Kidney (tissue), 14 donors: ENCODE measurements around the gene TSPAN14. TPM values are rescaled to one million over a fixed set of nuclear protein-coding genes. Genes with fewer than 3 reads are reported as not detected.

Source experiments
- DNase-seq, 5 donors: peaks; one replicate each; pipeline ENCODE4 v3.0.0-alpha.2; 2013 to 2020
- FAIRE-seq: peaks from 2 replicates; lab custom pipeline; 2012; peaks lifted over from hg19 to GRCh38; lab: Jason Lieb, UNC
- H3K27ac ChIP-seq, 2 donors: one replicate each; pipeline ENCODE4 v1.7.0; 2013; ENCODE audit warnings: low read depth in 2 of 2, low read length in 2 of 2, inconsistent platforms in 1 of 2
- H3K27me3 ChIP-seq: one replicate; pipeline ENCODE4 v1.7.1; 2013; ENCODE audit warnings: low read length, inconsistent platforms; ENCODE audit not compliant: control insufficient read depth, insufficient read depth
- H3K36me3 ChIP-seq, 3 donors: one replicate each; pipeline versions ENCODE4 v1.7.0 to v1.7.1; 2013; ENCODE audit warnings: low read length in 3 of 3, control low read depth in 1 of 3, inconsistent platforms in 1 of 3; ENCODE audit not compliant: insufficient read depth in 3 of 3, control insufficient read depth in 2 of 3
- H3K4me1 ChIP-seq, 3 donors: one replicate each; pipeline versions ENCODE4 v1.7.0 to v1.7.1; 2013; ENCODE audit warnings: low read length in 3 of 3, inconsistent platforms in 1 of 3, low read depth in 1 of 3; ENCODE audit not compliant: control insufficient read depth in 2 of 3, insufficient read depth in 2 of 3
- H3K4me3 ChIP-seq, 3 donors: one replicate each; pipeline versions ENCODE4 v1.7.0 to v1.8.1; 2013; ENCODE audit warnings: low read length in 3 of 3, control low read depth in 1 of 3, inconsistent platforms in 1 of 3
- H3K9ac ChIP-seq, 3 donors: one replicate each; pipeline versions ENCODE4 v1.7.0 to v1.7.1; 2013; ENCODE audit warnings: low read length in 3 of 3, control low read depth in 1 of 3, inconsistent platforms in 1 of 3
- H3K9me3 ChIP-seq, 3 donors: one replicate each; pipeline versions ENCODE4 v1.7.0 to v1.7.1; 2013; ENCODE audit warnings: low read length in 3 of 3, control low read depth in 1 of 3, inconsistent platforms in 1 of 3; ENCODE audit not compliant: control insufficient read depth in 2 of 3, insufficient read depth in 1 of 3
- CTCF ChIP-seq: IDR thresholded peaks from 3 replicates; pipeline ENCODE4 v1.5.1; 2012; ENCODE audit warnings: mild to moderate bottlenecking, moderate library complexity, borderline replicate concordance; ENCODE audit not compliant: insufficient read depth; ENCODE audit errors: extremely low read depth
- intact Hi-C: fragments of 100-400 bp; cut with DNase I; formaldehyde crosslinking; loops from one replicate; pipeline ENCODE4 v1.11.1; 2022
- polyA plus RNA-seq: library from polyadenylated mRNA; stranded (reverse); fragments of 350-450 nt; fragmentation: Illumina TruSeq; extraction: RNeasy Lipid Tissue Mini Kit (QIAGEN cat#74804); gene quantifications from one replicate; pipeline ENCODE4 v1.2.3, GENCODE V29; 2014; ENCODE audit warnings: low read depth, low replicate concordance; ENCODE audit not compliant: insufficient read depth
- total RNA-seq: library from RNA; stranded (reverse); fragmentation: NEBNext Ultra II Directional; extraction: Animal tissue kit (Norgen Biotek cat#: 25700); gene quantifications from one replicate; pipeline ENCODE4 v1.2.1, GENCODE V29; 2021
- donor health status: control.
- donor health status: control.
- donor health status: control.
- donor health status: control.
- donor health status: control.
- donor health status: DM: yes; HTN: yes; CAD: no.
- donor health status: Normal renal cell carcinoma (clear cell type).

TSPAN14 gene
- total and polyA plus RNA-seq, 2 donors from 2014 or later, result 36.8 to 183 TPM

- DNase-seq, result peak in 1 of 5 donors; percentile 54
- Histone ChIP-seq H3K4me3 (no peak overlapping the region), H3K27ac (peak overlapping the region; percentile 58 to 74), H3K27me3 (no peaks in the 10 kb centered on the region), H3K36me3 (peaks cover 0 to 2% (median 0%) of the 10 kb centered on the region in 3 donors), H3K4me1 (peaks cover 7 to 84% (median 81%) of the 10 kb centered on the region in 3 donors), H3K9me3 (no peaks in the 10 kb centered on the region), H3K9ac (peak overlapping the region in 1 of 3 donors; percentile 16)
- TF ChIP-seq CTCF, result no peak
- intact Hi-C loops, result no loop called here
- FAIRE-seq, result no peak
Measured at GRCh38 chr10:80462299-80462980, 8.3 kb downstream of the TSPAN14 start.

GRCh38 chr10:80462981-80463741, 9.1 kb downstream of the TSPAN14 start:
- TF ChIP-seq CTCF, result no peak
- intact Hi-C loops, result no loop called here
- peak overlapping the region in 1 of 3 donors; percentile 16 for H3K9ac ChIP-seq
- peak overlapping the region; percentile 58 to 74 for H3K27ac ChIP-seq
- DNase-seq (peak in 1 of 5 donors; percentile 10), FAIRE-seq (no peak)
- H3K27me3 ChIP-seq, result no peaks in the 10 kb centered on the region
- H3K36me3 ChIP-seq, result peaks cover 0 to 2% (median 0%) of the 10 kb centered on the region in 3 donors
- H3K4me1 ChIP-seq, result peaks cover 7 to 84% (median 78%) of the 10 kb centered on the region in 3 donors
- peak overlapping the region in 1 of 3 donors; percentile 9 for H3K4me3 ChIP-seq
- no peaks in the 10 kb centered on the region for H3K9me3 ChIP-seq

- FAIRE-seq, result no peak
- no peak overlapping the region for H3K4me3 ChIP-seq
- intact Hi-C loops, result no loop called here
Measured at GRCh38 chr10:80463868-80464267, 9.8 kb downstream of the TSPAN14 start.

More at GRCh38 chr10:80463868-80464267, 9.8 kb downstream of the TSPAN14 start:
- H3K27ac ChIP-seq, result peak overlapping the region in 1 of 2 donors; percentile 71
- no peaks in the 10 kb centered on the region for H3K9me3 ChIP-seq
- TF ChIP-seq CTCF, result no peak
- DNase-seq, result peak in 1 of 5 donors; percentile 19
- no peaks in the 10 kb centered on the region for H3K27me3 ChIP-seq
- peaks cover 7 to 82% (median 78%) of the 10 kb centered on the region in 3 donors for H3K4me1 ChIP-seq
- H3K9ac ChIP-seq, result no peak overlapping the region
- H3K36me3 ChIP-seq, result peaks cover 0 to 2% (median 0%) of the 10 kb centered on the region in 3 donors
